ENCODE data around the gene CES4A.
"Not testable (repeated sequence)": the region's sequence is repeated elsewhere in the genome, so short reads cannot be mapped to it uniquely, and the experiment has no call there.

CES4A gene

GRCh38 chr16:67022531-67023214 lies 34.3 kb downstream of the CES4A start:
- DNase-seq (ENCODE audit: low spot score): no peak

GRCh38 chr16:67023689-67024088 lies 35.3 kb downstream of the CES4A start:
- no peak for DNase-seq (ENCODE audit: low spot score)

- no peak for DNase-seq (ENCODE audit: low spot score)
Measured at GRCh38 chr16:67024384-67025209, 36.2 kb downstream of the CES4A start.

DNA sequence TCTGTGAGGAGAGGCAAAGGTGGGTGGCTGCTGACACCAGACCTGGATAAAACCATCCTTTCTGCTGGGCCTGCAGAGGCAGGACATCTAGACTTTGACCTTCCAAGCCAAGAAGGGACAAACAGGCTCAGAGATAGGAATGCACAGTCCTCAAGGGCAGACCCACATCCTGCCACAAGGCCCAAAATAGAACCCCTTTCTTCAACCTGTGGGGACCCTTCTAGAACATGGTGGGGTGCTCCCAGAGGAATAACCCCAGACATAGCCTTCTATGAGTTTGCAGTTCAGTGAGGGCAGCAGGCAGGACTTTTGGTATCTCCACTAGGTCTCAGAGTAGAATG lies 36.8 kb downstream of the CES4A start:
- DNase-seq (ENCODE audit: low spot score): no peak

DNA sequence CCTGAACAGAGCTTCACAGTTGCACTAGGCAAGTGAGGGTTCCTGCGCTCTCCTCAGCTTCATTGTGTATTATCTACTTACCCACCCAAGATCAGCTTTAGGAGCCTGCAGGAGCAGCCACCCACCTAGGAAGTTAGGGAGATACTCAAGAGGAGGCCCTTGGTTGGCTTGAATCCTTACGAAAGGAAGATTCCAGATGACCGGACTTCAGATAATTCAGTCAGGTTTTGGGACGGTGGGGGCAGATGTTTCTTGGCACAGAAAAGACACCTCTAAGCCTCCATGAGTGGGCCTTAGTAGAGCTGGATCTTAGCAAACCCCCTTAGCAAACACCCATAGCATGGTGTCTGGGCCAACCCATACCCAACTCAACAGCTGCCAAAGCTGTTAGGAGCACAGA lies 38.2 kb downstream of the CES4A start:
- no peak for DNase-seq (ENCODE audit: low spot score)

GRCh38 chr16:67027046-67027445 lies 38.7 kb downstream of the CES4A start:
- no peak for DNase-seq (ENCODE audit: low spot score)

DNA sequence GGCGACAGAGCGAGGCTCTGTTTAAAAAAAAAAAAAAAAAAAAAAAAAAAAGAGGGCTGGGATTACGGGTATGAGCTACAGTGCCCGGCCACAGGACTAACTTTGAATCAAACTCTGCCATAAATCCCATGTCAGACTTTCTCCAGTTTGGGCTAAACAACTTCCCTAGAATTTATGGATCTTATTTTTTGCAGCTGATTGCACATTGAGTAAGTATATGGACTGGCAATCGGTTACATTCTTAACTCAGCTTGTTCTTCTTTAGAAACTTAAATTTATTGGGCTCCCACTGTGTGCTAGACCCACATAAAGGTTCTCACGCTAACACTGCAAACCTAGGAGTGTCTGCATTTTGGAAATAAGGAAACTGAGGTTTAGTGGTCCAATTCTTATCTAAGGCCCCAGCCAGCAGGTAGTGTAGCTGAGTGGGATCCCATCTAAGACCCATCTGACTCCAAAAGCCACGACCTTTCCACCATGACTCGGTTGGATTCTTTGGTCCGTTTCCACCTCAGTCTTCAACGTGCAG lies 39.8 kb downstream of the CES4A start:
- DNase-seq (ENCODE audit: low spot score): no peak

GRCh38 chr16:67028696-67029253 lies 40.4 kb downstream of the CES4A start, which contains the start of gene CBFB:
TSS of gene CBFB (plus strand) at chr16:67029149. CDS start at chr16:67029408, 259 bp downstream.
- peak; percentile 95 for DNase-seq (ENCODE audit: low spot score)

- peak; percentile 62 for DNase-seq (ENCODE audit: low spot score)
Measured at GRCh38 chr16:67029254-67030096, 41.1 kb downstream of the CES4A start.

GRCh38 chr16:67030221-67030962 lies 42.0 kb downstream of the CES4A start:
- no peak for DNase-seq (ENCODE audit: low spot score)

DNA sequence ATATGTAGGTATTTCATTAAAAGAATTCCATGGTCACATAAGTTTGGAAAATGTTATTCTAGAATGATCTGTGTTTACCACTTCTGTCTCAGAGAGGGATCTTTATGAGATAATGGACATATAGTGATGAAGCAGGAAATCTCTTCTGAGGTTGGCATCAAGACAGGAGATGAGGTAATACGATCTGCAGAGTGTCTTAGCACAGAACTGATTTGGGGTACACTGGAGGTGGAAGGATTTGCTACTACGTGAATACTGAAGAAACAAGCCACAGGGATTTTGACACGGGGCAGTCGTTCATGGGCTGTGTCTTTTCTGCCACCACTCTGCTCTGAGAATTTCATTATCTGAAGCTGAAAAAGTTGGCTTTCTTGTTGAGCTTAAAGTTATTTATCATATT lies 46.1 kb downstream of the CES4A start:
- DNase-seq (ENCODE audit: low spot score): no peak

DNA sequence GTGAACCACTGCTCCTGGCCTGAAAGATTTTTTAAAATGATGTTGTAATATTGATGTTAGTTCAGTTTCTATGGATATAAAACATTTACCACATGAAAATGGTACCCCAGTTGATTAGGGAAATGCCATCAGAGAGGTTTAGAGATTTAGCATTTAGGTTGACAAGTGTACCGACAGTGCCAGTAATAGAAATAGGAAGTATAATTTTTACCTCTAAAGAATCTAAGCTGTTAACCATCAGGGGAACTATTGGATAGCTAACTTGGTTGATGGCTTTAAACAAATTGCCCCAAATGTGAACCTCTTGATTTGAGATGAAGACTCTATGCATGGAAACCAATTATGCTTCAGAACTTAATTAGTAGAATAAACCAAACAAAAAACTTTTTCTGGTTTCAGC lies 47.0 kb downstream of the CES4A start:
- no peak for DNase-seq (ENCODE audit: low spot score)

DNA sequence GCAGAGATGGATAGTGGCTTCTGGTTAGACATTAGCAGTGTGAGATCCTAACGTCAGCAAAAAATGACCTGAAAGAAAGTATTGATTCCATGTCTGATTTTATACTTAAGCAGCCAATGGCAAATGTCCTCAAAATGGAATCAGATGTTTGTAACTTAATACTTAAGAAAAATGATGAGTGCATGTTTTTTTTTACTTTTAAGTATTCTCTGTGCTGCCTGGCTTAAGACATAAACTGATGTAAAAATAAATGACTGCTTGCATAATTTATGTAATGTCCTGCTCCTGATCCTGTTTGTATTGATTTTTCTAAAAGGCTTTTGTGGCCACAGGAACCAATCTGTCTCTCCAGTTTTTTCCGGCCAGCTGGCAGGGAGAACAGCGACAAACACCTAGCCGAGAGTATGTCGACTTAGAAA lies 47.9 kb downstream of the CES4A start:
- DNase-seq (ENCODE audit: low spot score): no peak

DNA sequence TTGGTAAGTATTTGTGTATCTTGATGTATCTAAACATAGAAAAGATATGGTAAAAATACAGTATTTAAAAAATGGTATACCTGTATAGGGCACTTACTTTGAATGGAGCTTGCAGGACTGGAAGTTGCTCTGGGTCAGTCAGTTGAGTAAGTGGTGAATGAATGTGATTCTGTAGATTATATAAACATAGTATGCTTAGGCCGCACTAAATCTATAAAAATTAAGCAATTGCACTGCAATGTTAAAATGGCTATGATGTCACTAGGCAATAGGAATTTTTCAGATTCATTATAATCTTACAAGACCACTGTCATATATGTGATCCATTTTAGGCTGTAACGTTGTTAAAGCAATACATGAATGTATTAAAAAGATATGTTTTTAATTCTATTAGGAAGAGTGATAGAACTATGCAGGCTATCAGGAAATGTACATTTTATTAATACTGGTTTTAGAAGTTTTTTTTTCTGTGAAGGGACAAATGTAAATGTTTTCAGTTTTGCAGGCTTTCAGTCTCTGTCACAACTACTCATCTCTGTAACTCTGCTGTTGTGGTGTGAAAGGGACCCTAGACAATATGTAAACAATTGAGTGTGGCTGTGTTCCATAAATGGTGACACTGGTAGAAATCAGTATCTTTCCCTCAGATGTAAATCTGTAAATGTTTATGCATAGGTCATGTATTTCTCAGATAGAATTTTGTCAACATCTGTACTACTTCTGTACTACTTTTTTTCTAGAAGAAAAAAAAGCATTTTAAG lies 51.1 kb downstream of the CES4A start:
- DNase-seq (ENCODE audit: low spot score): no peak

DNA sequence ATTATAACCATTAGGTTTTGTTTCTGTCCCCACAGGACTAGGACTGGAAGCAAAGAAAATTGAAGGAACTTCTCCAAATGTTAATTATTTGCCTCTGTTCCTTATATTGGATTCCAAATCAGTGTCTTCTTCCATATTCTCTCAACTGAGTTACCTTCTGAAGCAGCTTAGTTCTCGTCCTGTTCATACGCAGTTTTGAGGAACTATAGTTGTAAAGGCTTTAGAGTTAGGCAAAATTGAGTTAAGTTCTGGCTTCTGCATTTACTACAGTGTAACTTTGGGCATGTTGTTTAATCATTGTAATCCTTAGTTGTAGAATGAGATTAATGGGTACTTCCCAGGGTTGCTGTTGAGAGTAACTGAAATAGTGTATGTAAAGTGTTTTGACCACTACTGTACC lies 51.8 kb downstream of the CES4A start:
- DNase-seq (ENCODE audit: low spot score): no peak

DNA sequence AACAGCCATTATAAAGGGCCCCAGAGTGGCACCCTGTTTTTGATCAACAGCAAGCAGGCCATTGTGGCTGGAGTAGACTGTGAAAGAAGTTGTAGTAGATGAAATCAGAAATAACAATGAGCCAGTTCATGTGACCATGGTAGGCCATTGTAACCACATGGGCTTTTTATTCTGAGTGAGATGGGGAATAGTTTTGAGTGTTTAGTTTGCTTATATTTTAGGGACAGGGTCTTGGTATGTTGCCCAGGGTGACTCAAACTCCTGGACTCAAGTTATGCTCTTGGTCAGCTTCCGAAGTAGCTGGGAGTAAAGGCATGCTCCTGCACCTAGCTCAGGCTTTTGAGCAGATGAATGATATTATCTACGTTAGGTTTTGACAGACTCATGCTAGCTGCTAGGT lies 52.5 kb downstream of the CES4A start:
- DNase-seq (ENCODE audit: low spot score): no peak

GRCh38 chr16:67041520-67041919 lies 53.1 kb downstream of the CES4A start:
- not testable (repeated sequence) for DNase-seq (ENCODE audit: low spot score)

- no peak for DNase-seq (ENCODE audit: low spot score)
Measured at GRCh38 chr16:67043420-67043819, 55.0 kb downstream of the CES4A start.

DNA sequence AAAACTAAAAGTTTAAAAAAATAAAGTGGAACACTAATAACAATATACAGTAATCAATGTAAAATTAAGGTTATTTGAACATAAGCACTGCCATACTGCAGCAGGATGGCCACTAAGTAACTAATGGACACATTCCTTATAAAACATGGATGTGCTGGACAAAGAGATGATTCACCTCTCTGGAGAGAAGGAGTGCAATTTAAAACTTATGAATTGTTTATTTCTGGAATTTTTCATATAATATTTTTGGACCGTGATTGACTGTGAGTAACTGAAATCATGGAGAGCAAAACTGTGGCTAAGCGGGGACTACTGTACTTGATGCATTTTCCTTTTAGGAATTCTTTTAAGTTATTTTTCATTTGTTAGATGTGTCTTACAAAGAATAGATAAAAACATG lies 62.4 kb downstream of the CES4A start:
- DNase-seq (ENCODE audit: low spot score): no peak

DNA sequence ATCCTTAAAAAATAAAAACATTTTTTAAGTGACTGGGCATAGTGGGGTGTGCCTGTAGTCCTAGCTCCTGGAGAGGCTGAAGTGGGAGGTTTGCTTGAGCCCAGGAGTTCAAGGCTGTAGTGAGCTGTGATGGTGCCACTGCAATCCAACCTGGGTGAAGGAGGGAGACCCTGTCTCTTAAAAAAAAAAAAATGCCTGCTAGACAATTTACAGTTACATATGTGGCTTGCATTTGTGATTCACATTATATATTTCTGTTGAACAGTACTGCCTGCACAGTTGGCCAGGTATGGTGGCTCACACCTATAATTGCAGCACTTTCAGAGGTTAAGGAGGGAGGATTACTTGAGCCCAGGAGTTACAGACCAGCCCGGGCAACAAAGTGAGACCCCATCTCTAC lies 64.0 kb downstream of the CES4A start:
- no peak for DNase-seq (ENCODE audit: low spot score)

All from NAMALWA (cell line).